D721Med (cell line): ENCODE measurements around the gene CFDP1.
"Not testable (repeated sequence)": the region's sequence is repeated elsewhere in the genome, so short reads cannot be mapped to it uniquely, and the experiment has no call there.

Experiments
- DNase-seq: peaks from one replicate; pipeline ENCODE4 v3.0.0; 2011; ENCODE audit warnings: low spot score; ENCODE audit not compliant: insufficient read length
- FAIRE-seq: peaks from 2 replicates; lab custom pipeline; 2011; peaks lifted over from hg19 to GRCh38; lab: Jason Lieb, UNC
- CTCF ChIP-seq: IDR thresholded peaks from 2 replicates; pipeline ENCODE4 v1.5.1; 2012; ENCODE audit warnings: mild to moderate bottlenecking, control low read depth; ENCODE audit not compliant: insufficient read depth; ENCODE audit errors: missing control alignments

Gene CFDP1

GRCh38 chr16:75456971-75457370 lies 23.7 kb upstream of the CFDP1 start:
- no peak for TF ChIP-seq CTCF

GRCh38 chr16:75456486-75456885 lies 23.2 kb upstream of the CFDP1 start:
- not testable (repeated sequence) for DNase-seq, FAIRE-seq

More at GRCh38 chr16:75456971-75457370, 23.7 kb upstream of the CFDP1 start:
- FAIRE-seq: no peak
- no peak for DNase-seq

GRCh38 chr16:75455677-75456076 lies 22.4 kb upstream of the CFDP1 start:
- peak; percentile 25 for DNase-seq
- no peak for TF ChIP-seq CTCF
- FAIRE-seq: no peak

GRCh38 chr16:75452464-75453190 lies 19.3 kb upstream of the CFDP1 start:
- TF ChIP-seq CTCF: no peak
- no peak for FAIRE-seq
- DNase-seq: no peak

- FAIRE-seq (no peak), DNase-seq (no peak)
- TF ChIP-seq CTCF: no peak
Observed at GRCh38 chr16:75446416-75446815, 13.1 kb upstream of the CFDP1 start.

GRCh38 chr16:75445298-75445697 lies 12.0 kb upstream of the CFDP1 start:
- no peak for FAIRE-seq
- DNase-seq: no peak
- no peak for TF ChIP-seq CTCF

GRCh38 chr16:75443298-75443697 lies 10.0 kb upstream of the CFDP1 start:
- DNase-seq: no peak
- TF ChIP-seq CTCF: no peak
- no peak for FAIRE-seq
